DND-41 (cell line): ENCODE data around the gene RPP25L.

Experiments used
- ATAC-seq: fragments of 200-7000 bp; cut with Tn5 transposase; 3 replicates; pipeline ENCODE4 v1.9.1; 2021; ENCODE audit warnings: low read depth; ENCODE audit not compliant: insufficient read depth
- DNase-seq: peaks from one replicate; pipeline ENCODE4 v3.0.0-alpha.2; 2020
- H2AFZ ChIP-seq: 2 replicates; pipeline ENCODE4 v1.6.0; 2012; ENCODE audit warnings: low read depth, low read length
- H3K27ac ChIP-seq: 2 replicates; pipeline ENCODE4 v1.5.1; 2012; ENCODE audit warnings: low read length, inconsistent platforms
- H3K27me3 ChIP-seq: fragments of 200-600 bp; sonication (generic); 2 replicates; pipeline ENCODE4 v1.6.0; 2012; ENCODE audit warnings: low read length, mild to moderate bottlenecking, inconsistent platforms; ENCODE audit not compliant: insufficient read depth, poor library complexity
- H3K36me3 ChIP-seq: 2 replicates; pipeline ENCODE4 v1.5.1; 2012; ENCODE audit warnings: low read length, inconsistent platforms; ENCODE audit not compliant: insufficient read depth
- H3K4me1 ChIP-seq: 2 replicates; pipeline ENCODE4 v1.5.1; 2012; ENCODE audit warnings: mild to moderate bottlenecking, low read length; ENCODE audit not compliant: insufficient read depth
- H3K4me2 ChIP-seq: 2 replicates; pipeline ENCODE4 v1.6.0; 2012; ENCODE audit warnings: mild to moderate bottlenecking, moderate library complexity, low read length, inconsistent platforms; ENCODE audit not compliant: insufficient read depth
- H3K4me3 ChIP-seq, 2 experiments: fragments of 200-600 bp in 1 of 2; shearing (Covaris generic) in 1 of 2; 2 replicates each; pipeline ENCODE4 v1.5.1; 2012 to 2016; ENCODE audit warnings: inconsistent platforms in 2 of 2, low read length in 2 of 2, mild to moderate bottlenecking in 2 of 2, low read depth in 1 of 2, moderate library complexity in 1 of 2
- H3K79me2 ChIP-seq: 2 replicates; pipeline ENCODE4 v1.6.0; 2012; ENCODE audit warnings: low read length, inconsistent platforms; ENCODE audit not compliant: insufficient read depth
- H3K9ac ChIP-seq: 2 replicates; pipeline ENCODE4 v1.6.0; 2012; ENCODE audit warnings: low read depth, mild to moderate bottlenecking, inconsistent platforms, low read length, moderate library complexity
- H3K9me3 ChIP-seq: 2 replicates; pipeline ENCODE4 v1.5.1; 2012; ENCODE audit warnings: low read length, moderate library complexity, mild to moderate bottlenecking, inconsistent platforms; ENCODE audit not compliant: insufficient read depth, severe bottlenecking
- H4K20me1 ChIP-seq: 2 replicates; pipeline ENCODE4 v1.6.0; 2012; ENCODE audit warnings: low read length; ENCODE audit not compliant: insufficient read depth
- CTCF ChIP-seq: IDR thresholded peaks from 2 replicates; pipeline ENCODE4 v1.5.1; 2012; ENCODE audit warnings: borderline replicate concordance, low read length, moderate library complexity, mild to moderate bottlenecking; ENCODE audit not compliant: poor library complexity, severe bottlenecking; ENCODE audit errors: extremely low read depth
- EZH2 ChIP-seq: IDR thresholded peaks from 3 replicates; pipeline ENCODE4 v1.6.1; 2012; ENCODE audit warnings: borderline replicate concordance, low read depth, mild to moderate bottlenecking, moderate library complexity, low read length, inconsistent platforms; ENCODE audit not compliant: severe bottlenecking

RPP25L gene

GRCh38 chr9:34579808-34580163 lies 32.1 kb downstream of the RPP25L start:
- ATAC-seq = no peak

DNA sequence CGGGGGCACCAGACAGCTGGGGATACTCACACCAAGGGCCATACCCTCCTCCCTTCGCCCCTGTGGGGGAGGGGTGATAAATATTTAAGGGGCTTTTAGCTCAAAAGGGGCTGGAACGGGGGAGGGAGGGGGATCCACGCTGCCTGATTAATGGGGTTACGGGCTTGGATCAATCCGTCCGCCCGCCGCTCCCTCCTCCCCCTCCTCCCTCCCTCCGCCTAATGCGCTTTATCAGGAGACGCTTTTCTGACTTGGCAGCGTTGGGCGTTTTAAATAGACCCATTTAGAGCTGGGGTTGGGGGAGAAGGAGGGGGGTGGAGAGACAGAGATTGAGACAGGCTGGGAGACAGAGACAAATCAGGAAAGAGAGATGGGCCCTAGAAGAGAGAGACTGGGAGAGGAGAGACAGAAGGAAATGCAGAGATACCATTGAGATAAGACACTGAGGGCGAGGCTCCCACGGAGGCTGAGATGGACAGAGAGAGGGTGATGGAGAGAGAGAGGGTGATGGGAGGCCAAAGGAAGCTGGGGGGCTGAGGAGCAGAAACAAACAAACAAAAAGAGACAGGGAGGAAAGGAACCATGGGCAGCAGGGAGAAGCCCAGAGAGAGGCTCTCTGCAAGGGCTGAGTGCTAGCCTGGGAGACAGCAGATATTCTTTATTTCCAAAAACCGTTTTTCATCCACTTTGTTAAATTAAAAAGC lies 32.6 kb downstream of the RPP25L start:
- ATAC-seq (no peak), DNase-seq (no peak)
- no peak overlapping the region for H3K4me2 ChIP-seq
- no peak overlapping the region for H3K4me3 ChIP-seq
- H3K27me3 ChIP-seq = peaks cover 14% of the 10 kb centered on the region
- no peaks in the 10 kb centered on the region for H3K36me3 ChIP-seq
- no peak overlapping the region for H3K9ac ChIP-seq
- no peaks in the 10 kb centered on the region for H3K4me1 ChIP-seq
- no peaks in the 10 kb centered on the region for H4K20me1 ChIP-seq
- H3K79me2 ChIP-seq = no peaks in the 10 kb centered on the region
- no peak overlapping the region for H2AFZ ChIP-seq
- TF ChIP-seq CTCF (no peak), EZH2 (no peak)
- no peaks in the 10 kb centered on the region for H3K9me3 ChIP-seq
- H3K27ac ChIP-seq = no peak overlapping the region

More at GRCh38 chr9:34579808-34580163, 32.1 kb downstream of the RPP25L start:
- Histone ChIP-seq H3K4me3 (no peak overlapping the region), H4K20me1 (no peaks in the 10 kb centered on the region), H2AFZ (no peak overlapping the region), H3K36me3 (no peaks in the 10 kb centered on the region), H3K27me3 (peaks cover 16% of the 10 kb centered on the region), H3K27ac (no peak overlapping the region), H3K4me1 (no peaks in the 10 kb centered on the region), H3K9me3 (no peaks in the 10 kb centered on the region), H3K9ac (no peak overlapping the region), H3K4me2 (no peak overlapping the region), H3K79me2 (no peaks in the 10 kb centered on the region)
- no peak for TF ChIP-seq EZH2
- TF ChIP-seq CTCF = no peak
- DNase-seq = no peak

- Histone ChIP-seq H3K4me3 (no peak overlapping the region), H3K27ac (no peak overlapping the region), H3K4me1 (no peaks in the 10 kb centered on the region), H4K20me1 (no peaks in the 10 kb centered on the region), H3K4me2 (no peak overlapping the region), H3K27me3 (peaks cover 13% of the 10 kb centered on the region), H3K36me3 (no peaks in the 10 kb centered on the region), H3K9ac (no peak overlapping the region), H2AFZ (no peak overlapping the region), H3K9me3 (no peaks in the 10 kb centered on the region), H3K79me2 (no peaks in the 10 kb centered on the region)
- no peak for ATAC-seq
- TF ChIP-seq CTCF = no peak
- TF ChIP-seq EZH2 = no peak
- no peak for DNase-seq
Observed at GRCh38 chr9:34578241-34579103, 33.4 kb downstream of the RPP25L start.
